GM19463 (cell line): ENCODE data around the gene CCDC73.
"Not testable (repeated sequence)": the region's sequence is repeated elsewhere in the genome, so short reads cannot be mapped to it uniquely, and the experiment has no call there.

Experiments used
- ATAC-seq: cut with Tn5 transposase; IDR thresholded peaks from one replicate; pipeline ENCODE4 v1.9.1; 2021; ENCODE audit warnings: mild to moderate bottlenecking, moderate library complexity; ENCODE audit not compliant: unreplicated experiment

CCDC73 gene

GRCh38 chr11:32794439-32794838 is at the start of gene CCDC73:
Gene CCDC73 (minus strand): TSS chr11:32794662. CDS start chr11:32760243, 34,419 bp downstream.
- no peak for ATAC-seq

- ATAC-seq: no peak
These were observed 49.1 kb upstream of the CCDC73 start for GRCh38 chr11:32843544-32843943.

GRCh38 chr11:32840587-32840986 is 46.1 kb upstream of the CCDC73 start:
- no peak for ATAC-seq

- no peak for ATAC-seq
These were observed 44.8 kb upstream of the CCDC73 start for GRCh38 chr11:32839308-32839707.

GRCh38 chr11:32838505-32839274 is 44.2 kb upstream of the CCDC73 start:
- ATAC-seq: no peak

- no peak for ATAC-seq
These were observed 42.5 kb upstream of the CCDC73 start for GRCh38 chr11:32836946-32837345.

GRCh38 chr11:32833921-32834320 is 39.5 kb upstream of the CCDC73 start:
- no peak for ATAC-seq

GRCh38 chr11:32831221-32831620 is 36.8 kb upstream of the CCDC73 start:
- ATAC-seq: no peak

- no peak for ATAC-seq
These were observed 36.3 kb upstream of the CCDC73 start for GRCh38 chr11:32830796-32831195.

GRCh38 chr11:32830413-32830738 is 35.9 kb upstream of the CCDC73 start:
- ATAC-seq: peak; percentile 15

- ATAC-seq: peak; percentile 75
These were observed 35.4 kb upstream of the CCDC73 start, which contains the start of gene PRRG4 for GRCh38 chr11:32829680-32830412. Gene PRRG4 (plus strand): TSS chr11:32829927. CDS start chr11:32830530, 603 bp downstream.

GRCh38 chr11:32829157-32829679 is 34.8 kb upstream of the CCDC73 start:
- peak; percentile 37 for ATAC-seq

GRCh38 chr11:32827276-32827675 is 32.8 kb upstream of the CCDC73 start:
- ATAC-seq: no peak

GRCh38 chr11:32826113-32826512 is 31.7 kb upstream of the CCDC73 start:
- ATAC-seq: no peak

GRCh38 chr11:32823617-32824016 is 29.2 kb upstream of the CCDC73 start:
- ATAC-seq: not testable (repeated sequence)

GRCh38 chr11:32821917-32822560 is 27.6 kb upstream of the CCDC73 start:
- ATAC-seq: no peak

GRCh38 chr11:32821517-32821916 is 27.1 kb upstream of the CCDC73 start:
- no peak for ATAC-seq

- no peak for ATAC-seq
These were observed 26.0 kb upstream of the CCDC73 start for GRCh38 chr11:32820497-32820896.

- no peak for ATAC-seq
These were observed 24.7 kb upstream of the CCDC73 start for GRCh38 chr11:32819187-32819586.

GRCh38 chr11:32817852-32818183 is 23.4 kb upstream of the CCDC73 start:
- no peak for ATAC-seq

GRCh38 chr11:32817181-32817851 is 22.9 kb upstream of the CCDC73 start:
- ATAC-seq: no peak
